HG03196 (cell line): Measurements from ENCODE around the gene PRKCA.
"Not testable (repeated sequence)": the region's sequence is repeated elsewhere in the genome, so short reads cannot be mapped to it uniquely, and the experiment has no call there.

ENCODE experiments used
- ATAC-seq: cut with Tn5 transposase; IDR thresholded peaks from one replicate; pipeline ENCODE4 v1.9.1; 2021; ENCODE audit not compliant: unreplicated experiment

PRKCA gene

GRCh38 chr17:66593116-66593515, 290.7 kb downstream of the PRKCA start:
- ATAC-seq, result no peak

DNA sequence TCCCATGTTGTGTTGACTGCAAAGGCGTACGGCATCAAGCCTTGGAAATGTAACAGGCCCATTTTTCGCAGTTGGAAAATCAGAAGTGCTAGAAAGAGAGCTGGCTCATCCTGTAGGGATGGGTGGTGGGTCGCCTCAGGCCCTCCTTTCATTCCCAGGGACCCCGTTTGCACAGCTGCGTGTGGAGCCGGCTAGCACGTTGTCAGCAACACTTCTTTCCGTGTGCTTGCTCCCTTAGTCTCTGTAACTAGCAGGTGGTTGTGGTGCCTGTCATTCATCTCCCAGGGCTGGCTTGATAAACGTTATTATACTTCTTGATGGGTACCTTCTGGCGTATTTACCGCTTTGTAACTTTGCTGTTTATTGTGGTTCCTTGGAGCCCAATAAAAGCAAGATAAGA, 293.5 kb downstream of the PRKCA start:
- ATAC-seq, result no peak

- no peak for ATAC-seq
Measured at GRCh38 chr17:66602659-66603384, 300.4 kb downstream of the PRKCA start.

DNA sequence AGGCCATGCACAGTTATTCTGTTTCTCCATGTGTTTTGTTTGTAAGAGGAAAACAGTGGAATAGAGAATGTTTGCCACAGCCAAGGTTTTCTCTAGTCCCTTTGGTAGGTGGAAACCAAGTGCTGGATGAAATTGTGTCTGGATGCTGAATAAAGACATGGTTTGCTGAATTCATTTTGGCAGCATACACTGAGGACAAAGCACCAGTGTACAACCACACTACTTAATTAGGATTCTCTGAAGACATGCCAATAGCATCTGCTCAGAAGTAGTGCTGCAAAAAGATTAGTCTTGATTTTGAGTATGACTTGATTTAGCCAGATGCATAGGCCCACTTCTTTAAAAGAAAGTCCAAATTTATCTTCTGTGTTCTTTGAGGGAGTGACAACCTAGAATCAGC, 302.0 kb downstream of the PRKCA start:
- ATAC-seq, result no peak

DNA sequence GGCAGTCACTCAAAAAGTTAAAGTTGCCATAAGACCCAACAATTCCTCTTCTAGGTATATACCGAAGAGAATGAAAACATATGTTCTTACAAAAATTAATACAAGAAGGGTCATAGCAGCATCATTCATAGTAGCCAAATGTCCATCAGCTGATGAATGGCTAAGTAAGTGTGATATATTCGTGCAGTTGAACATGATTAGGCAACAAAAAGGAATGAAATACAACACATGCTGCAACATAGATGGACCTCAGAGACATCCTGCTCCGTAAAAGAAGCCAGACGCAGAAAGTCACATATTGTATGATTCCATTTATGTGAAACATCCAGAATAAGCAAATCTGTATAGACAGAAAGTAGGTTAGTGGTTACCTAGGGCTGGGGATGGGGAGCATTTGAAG, 303.1 kb downstream of the PRKCA start:
- no peak for ATAC-seq

GRCh38 chr17:66610361-66611133, 308.1 kb downstream of the PRKCA start:
- ATAC-seq, result no peak

DNA sequence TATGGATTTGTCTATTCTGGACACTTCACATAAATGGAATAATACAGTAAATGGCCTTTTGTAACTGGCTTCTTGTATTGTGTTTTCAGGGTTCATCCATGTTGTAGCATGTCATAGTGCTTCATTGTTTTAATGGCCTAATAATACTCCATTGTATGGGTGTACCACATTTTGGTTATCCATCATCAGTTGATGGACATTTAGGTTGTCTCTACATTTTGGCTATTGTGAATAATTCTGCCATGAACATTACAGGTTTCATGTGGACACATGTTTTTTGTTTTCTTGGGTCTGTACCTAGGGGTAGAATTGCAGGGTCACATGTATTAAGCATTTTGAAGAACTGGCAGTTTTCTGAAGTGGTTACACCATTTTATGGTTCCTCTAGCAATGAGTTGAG, 309.0 kb downstream of the PRKCA start:
- ATAC-seq, result no peak

- no peak for ATAC-seq
Measured at GRCh38 chr17:66612993-66613392, 310.6 kb downstream of the PRKCA start.

- ATAC-seq, result no peak
Measured at GRCh38 chr17:66614469-66614868, 312.1 kb downstream of the PRKCA start.

- no peak for ATAC-seq
Measured at GRCh38 chr17:66619206-66619605, 316.8 kb downstream of the PRKCA start.

GRCh38 chr17:66620528-66620927, 318.1 kb downstream of the PRKCA start:
- no peak for ATAC-seq

- ATAC-seq, result not testable (repeated sequence)
Measured at GRCh38 chr17:66624630-66625029, 322.2 kb downstream of the PRKCA start.

- ATAC-seq, result no peak
Measured at GRCh38 chr17:66625311-66625767, 322.9 kb downstream of the PRKCA start.

- no peak for ATAC-seq
Measured at GRCh38 chr17:66627985-66628384, 325.6 kb downstream of the PRKCA start.

DNA sequence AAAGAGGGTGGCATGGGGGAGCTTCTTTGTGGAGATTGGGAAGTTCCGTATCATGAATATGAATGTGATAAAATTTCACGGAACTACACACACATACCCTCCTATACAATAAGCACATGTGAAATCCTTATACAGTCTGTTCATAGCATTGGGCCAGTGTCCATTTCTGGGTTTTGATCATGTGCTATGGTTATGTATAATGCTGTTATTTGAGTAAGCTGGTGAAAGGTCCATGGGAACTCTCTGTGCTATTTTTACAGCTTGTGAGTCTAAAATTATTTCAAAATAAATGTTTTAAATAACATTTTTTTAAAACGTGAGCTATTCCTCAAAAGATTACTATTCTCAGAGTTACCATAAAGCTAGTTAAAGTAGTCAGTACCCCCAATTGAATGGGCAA, 327.3 kb downstream of the PRKCA start:
- no peak for ATAC-seq

DNA sequence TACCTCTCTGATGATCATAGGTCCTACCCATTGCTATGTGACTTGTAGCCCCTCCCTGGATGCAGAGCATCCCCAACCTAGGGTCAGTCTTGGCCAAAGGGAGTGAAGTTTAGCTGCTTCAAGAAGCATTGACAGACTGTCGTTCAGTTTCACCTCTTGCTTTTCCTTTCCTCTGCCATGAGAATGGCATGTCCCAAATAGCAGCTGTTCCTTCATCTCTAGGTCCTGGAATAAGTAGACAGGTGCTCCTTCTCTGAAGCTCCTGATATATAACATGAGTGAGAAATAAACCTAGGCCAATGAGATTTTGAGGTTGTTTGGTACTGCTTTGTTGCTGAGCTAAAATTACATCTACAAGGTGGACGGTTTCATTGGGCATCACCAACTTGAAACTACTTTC, 328.0 kb downstream of the PRKCA start:
- ATAC-seq, result no peak

DNA sequence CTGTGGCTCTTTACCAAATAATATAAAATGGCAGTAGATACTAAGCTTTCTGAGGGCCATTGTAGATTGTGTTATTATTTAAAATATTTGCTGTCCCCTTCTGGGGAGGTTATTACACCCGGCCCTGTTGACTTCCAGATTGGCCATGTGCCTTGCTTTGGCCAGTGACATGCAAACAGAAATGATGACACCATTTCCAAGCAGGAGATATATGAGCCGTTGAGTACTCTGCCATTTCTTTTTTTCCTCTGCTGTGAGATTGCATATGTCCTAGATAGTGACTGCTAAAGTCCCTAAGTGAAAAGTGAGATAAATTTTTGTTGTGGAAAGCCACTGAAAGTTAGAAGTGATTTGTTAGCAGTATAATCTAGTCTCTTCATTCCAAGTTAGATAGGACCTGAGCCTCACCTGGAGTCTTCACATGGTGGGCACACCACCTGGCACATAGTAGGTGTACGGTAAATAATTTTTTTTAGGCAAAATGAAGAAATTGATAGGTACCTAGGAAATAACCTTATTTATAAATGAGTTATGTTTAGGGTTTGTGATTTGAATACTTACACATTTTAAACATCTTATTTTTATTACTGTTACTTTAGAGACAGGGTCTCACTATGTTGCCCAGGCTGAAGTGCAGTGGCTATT, 328.5 kb downstream of the PRKCA start:
- ATAC-seq, result no peak

DNA sequence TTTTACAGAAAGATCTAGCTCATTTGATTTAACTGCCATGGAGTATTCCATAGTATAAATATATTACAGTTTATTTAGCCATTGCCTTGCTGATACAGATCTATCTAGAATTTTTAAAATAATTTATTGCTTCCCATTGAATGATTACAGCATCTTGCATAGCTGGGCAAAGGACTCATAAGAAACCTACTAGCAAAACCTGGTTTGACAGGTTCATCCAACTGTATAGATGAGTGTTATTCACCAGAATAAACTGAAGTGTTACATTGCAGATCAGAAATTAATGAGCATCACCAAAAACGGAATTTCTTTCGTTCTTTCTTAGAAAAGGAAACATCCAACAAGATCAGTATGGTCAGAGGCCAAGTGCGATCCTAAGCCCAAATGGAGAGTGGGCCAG, 330.3 kb downstream of the PRKCA start:
- ATAC-seq, result no peak

GRCh38 chr17:66633317-66633965, 331.0 kb downstream of the PRKCA start:
- ATAC-seq, result no peak

DNA sequence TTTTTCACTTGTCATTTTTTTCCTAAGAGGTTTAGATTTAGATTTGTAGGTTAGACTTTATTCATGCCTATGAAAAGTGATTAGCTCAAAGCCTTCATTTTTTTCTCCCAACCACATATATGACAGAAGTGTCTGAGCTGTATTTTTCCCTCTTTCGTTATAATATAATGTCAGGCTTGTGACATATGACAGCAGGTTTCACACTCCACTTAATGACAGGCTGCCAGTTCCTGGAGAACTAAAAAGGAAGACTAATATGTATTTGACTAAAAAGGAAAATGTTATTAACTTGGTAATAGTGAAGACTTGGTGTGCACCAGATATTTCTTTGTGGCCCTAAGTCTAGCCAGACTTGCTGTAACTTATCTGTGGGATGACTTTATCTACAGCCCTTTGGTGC, 331.8 kb downstream of the PRKCA start:
- ATAC-seq, result no peak

- ATAC-seq, result no peak
Measured at GRCh38 chr17:66635386-66636045, 333.1 kb downstream of the PRKCA start.
